CD14-positive monocyte (primary cell): ENCODE results near the gene CAMTA1. TPM values are rescaled to one million over a fixed set of nuclear protein-coding genes. Genes with fewer than 3 reads are reported as not detected.

ENCODE experiments used
- DNase-seq, 3 donors: peaks; one replicate each; pipeline ENCODE4 v3.0.0-alpha.2; 2011 to 2022
- H2AFZ ChIP-seq: 2 replicates; pipeline ENCODE4 v1.6.0; 2012; ENCODE audit warnings: mild to moderate bottlenecking, low read depth, low read length, inconsistent platforms; ENCODE audit not compliant: insufficient read depth, poor library complexity, severe bottlenecking
- H3K27ac ChIP-seq, 2 donors: 1 replicate in 1 of 2; 2 replicates in 1 of 2; pipeline ENCODE4 v1.5.1; 2012 to 2013; ENCODE audit warnings: low read length in 2 of 2, control low read depth in 1 of 2, inconsistent platforms in 1 of 2, low read depth in 1 of 2, mild to moderate bottlenecking in 1 of 2
- H3K27me3 ChIP-seq, 2 donors: one replicate each; pipeline versions ENCODE4 v1.6.0 to v1.6.1; 2011 to 2013; ENCODE audit warnings: low read length in 2 of 2; ENCODE audit not compliant: control insufficient read depth in 2 of 2, insufficient read depth in 2 of 2
- H3K36me3 ChIP-seq, 2 donors: replicated peaks in 1 of 2; 1 replicate in 1 of 2; 2 replicates in 1 of 2; pipeline versions ENCODE4 v1.5.1 to v1.6.1; 2012 to 2013; ENCODE audit warnings: low read length in 2 of 2, control low read depth in 1 of 2, inconsistent platforms in 1 of 2, mild to moderate bottlenecking in 1 of 2; ENCODE audit not compliant: insufficient read depth in 2 of 2, control insufficient read depth in 1 of 2
- H3K4me1 ChIP-seq, 2 donors: 1 replicate in 1 of 2; 2 replicates in 1 of 2; pipeline versions ENCODE4 v1.5.1 to v1.6.1; 2012 to 2013; ENCODE audit warnings: low read length in 2 of 2, control low read depth in 1 of 2, inconsistent platforms in 1 of 2, mild to moderate bottlenecking in 1 of 2, moderate library complexity in 1 of 2; ENCODE audit not compliant: insufficient read depth in 2 of 2, control insufficient read depth in 1 of 2
- H3K4me2 ChIP-seq: replicated peaks from 2 replicates; pipeline ENCODE3; 2012; ENCODE audit warnings: low read length, moderate library complexity, mild to moderate bottlenecking; ENCODE audit not compliant: poor library complexity, severe bottlenecking; ENCODE audit errors: extremely low read depth
- H3K4me3 ChIP-seq, 3 experiments: fragments of 200-600 bp in 1 of 3; sonication (generic) in 1 of 3; replicated peaks in 1 of 3; 1 replicate in 2 of 3; 2 replicates in 1 of 3; pipeline ENCODE4 v1.5.1; 2011 to 2013; ENCODE audit warnings: low read length in 3 of 3, mild to moderate bottlenecking in 3 of 3, control low read depth in 2 of 3, low read depth in 2 of 3, inconsistent platforms in 1 of 3, moderate library complexity in 1 of 3
- H3K79me2 ChIP-seq: 2 replicates; pipeline ENCODE4 v1.6.0; 2012; ENCODE audit warnings: mild to moderate bottlenecking, control low read depth, inconsistent platforms, low read length, moderate library complexity; ENCODE audit not compliant: insufficient read depth
- H3K9ac ChIP-seq: 2 replicates; pipeline ENCODE4 v1.6.0; 2017; ENCODE audit warnings: low read length, mild to moderate bottlenecking; ENCODE audit not compliant: insufficient read depth, poor library complexity, severe bottlenecking
- H3K9me3 ChIP-seq, 2 donors: replicated peaks in 1 of 2; 1 replicate in 1 of 2; 2 replicates in 1 of 2; pipeline versions ENCODE4 v1.5.1 to v1.6.1; 2012 to 2013; ENCODE audit warnings: low read length in 2 of 2, control low read depth in 1 of 2; ENCODE audit not compliant: control insufficient read depth in 1 of 2, insufficient read depth in 1 of 2
- H4K20me1 ChIP-seq: 2 replicates; pipeline ENCODE4 v1.6.0; 2012; ENCODE audit warnings: mild to moderate bottlenecking, low read length, control low read depth, moderate library complexity; ENCODE audit not compliant: insufficient read depth
- H3K27ac Mint-ChIP-seq, 7 donors: one replicate each; pipeline ENCODE4 v1.8.0; 2020; ENCODE audit warnings: mild to moderate bottlenecking in 7 of 7, mixed read lengths in 7 of 7, moderate library complexity in 6 of 7, inconsistent platforms in 2 of 7
- H3K27me3 Mint-ChIP-seq, 3 donors: one replicate each; pipeline ENCODE4 v1.8.0; 2021 to 2022; ENCODE audit warnings: low read depth in 3 of 3, mild to moderate bottlenecking in 3 of 3, mixed read lengths in 3 of 3, moderate library complexity in 3 of 3, inconsistent platforms in 1 of 3
- H3K36me3 Mint-ChIP-seq, 2 donors: one replicate each; pipeline ENCODE4 v1.8.0; 2020; ENCODE audit warnings: mixed read lengths in 2 of 2, inconsistent platforms in 1 of 2, mild to moderate bottlenecking in 1 of 2
- H3K4me1 Mint-ChIP-seq: one replicate; pipeline ENCODE4 v1.8.0; 2020; ENCODE audit warnings: mild to moderate bottlenecking, mixed read lengths
- H3K4me3 Mint-ChIP-seq, 2 donors: one replicate each; pipeline ENCODE4 v1.8.0; 2020; ENCODE audit warnings: mild to moderate bottlenecking in 2 of 2, mixed read lengths in 2 of 2, moderate library complexity in 1 of 2
- H3K9me3 Mint-ChIP-seq, 7 donors: one replicate each; pipeline ENCODE4 v1.8.0; 2020 to 2022; ENCODE audit warnings: mixed read lengths in 7 of 7, mild to moderate bottlenecking in 6 of 7, moderate library complexity in 6 of 7, inconsistent platforms in 2 of 7
- WGBS: methylation state at CpG from one replicate; pipeline ENCODE4 v1.1.5; 2013; ENCODE audit warnings: missing lambda C conversion rate; ENCODE audit not compliant: insufficient coverage; 5-methylcytosine and 5-hydroxymethylcytosine counted together
- intact Hi-C, 2 donors: fragments of 100-400 bp; cut with micrococcal nuclease; formaldehyde crosslinking; loops; one replicate each; pipeline versions ENCODE4 v1.15.0 to v1.15.1; 2023
- polyA plus RNA-seq, 3 donors: library from polyadenylated mRNA; depleted of rRNA in 1 of 3; unstranded in 2 of 3; stranded (reverse) in 1 of 3; fragments of 300-500 nt in 2 of 3; fragments of >200 nt in 1 of 3; fragmentation: Illumina TruSeq in 2 of 3; gene quantifications; 1 replicate in 2 of 3; 2 replicates in 1 of 3; pipeline ENCODE4 v1.2.3, GENCODE V29; 2012 to 2021
- TF ChIP-seq, protein P1 (sequence below): fragments of 200-600 bp; IDR thresholded peaks from one replicate; pipeline ENCODE4 v1.8.0; 2022; ENCODE audit warnings: antibody characterized with exemption, mild to moderate bottlenecking

The CAMTA1 gene
- polyA plus RNA-seq, 3 donors = 52.0 to 89.6 (median 78.3) TPM

DNA sequence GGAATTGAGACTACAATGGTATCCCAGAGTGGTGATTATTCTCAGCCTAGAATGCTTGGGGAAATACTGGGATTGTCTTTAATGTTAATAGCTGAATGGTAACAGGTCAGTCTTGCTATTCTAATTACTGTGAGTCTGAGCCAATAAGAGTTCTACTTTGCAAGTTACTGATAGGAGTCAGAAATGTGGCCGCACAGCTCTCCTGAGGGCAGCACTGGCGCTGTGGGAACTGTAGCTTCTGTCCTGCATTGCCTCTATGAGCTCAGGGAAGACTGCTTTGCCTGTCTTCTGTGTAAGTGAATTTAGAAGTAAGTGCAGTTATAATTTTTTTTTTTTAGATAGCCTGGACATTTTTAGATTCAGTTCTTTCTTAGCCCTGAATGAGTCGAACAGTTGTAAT lies 975.8 kb downstream of the CAMTA1 start:
- Histone ChIP-seq H3K4me2 (no peak overlapping the region), H4K20me1 (no peaks in the 10 kb centered on the region), H3K4me3 (no peak overlapping the region), H3K27me3 (no peaks in the 10 kb centered on the region), H3K9me3 (no peaks in the 10 kb centered on the region), H2AFZ (peak overlapping the region; percentile 8), H3K79me2 (no peaks in the 10 kb centered on the region), H3K27ac (no peak overlapping the region), H3K4me1 (peaks cover 0 to under 1% of the 10 kb centered on the region in 2 donors), H3K9ac (no peak overlapping the region), H3K36me3 (no peaks in the 10 kb centered on the region)
- Mint-ChIP-seq H3K36me3 (no peaks in the 10 kb centered on the region), H3K4me1 (peaks cover 4% of the 10 kb centered on the region), H3K9me3 (no peaks in the 10 kb centered on the region), H3K4me3 (no peak overlapping the region), H3K27ac (no peak overlapping the region), H3K27me3 (peaks cover 0 to 3% (median 0%) of the 10 kb centered on the region in 3 donors)
- TF ChIP-seq, protein P1, sequence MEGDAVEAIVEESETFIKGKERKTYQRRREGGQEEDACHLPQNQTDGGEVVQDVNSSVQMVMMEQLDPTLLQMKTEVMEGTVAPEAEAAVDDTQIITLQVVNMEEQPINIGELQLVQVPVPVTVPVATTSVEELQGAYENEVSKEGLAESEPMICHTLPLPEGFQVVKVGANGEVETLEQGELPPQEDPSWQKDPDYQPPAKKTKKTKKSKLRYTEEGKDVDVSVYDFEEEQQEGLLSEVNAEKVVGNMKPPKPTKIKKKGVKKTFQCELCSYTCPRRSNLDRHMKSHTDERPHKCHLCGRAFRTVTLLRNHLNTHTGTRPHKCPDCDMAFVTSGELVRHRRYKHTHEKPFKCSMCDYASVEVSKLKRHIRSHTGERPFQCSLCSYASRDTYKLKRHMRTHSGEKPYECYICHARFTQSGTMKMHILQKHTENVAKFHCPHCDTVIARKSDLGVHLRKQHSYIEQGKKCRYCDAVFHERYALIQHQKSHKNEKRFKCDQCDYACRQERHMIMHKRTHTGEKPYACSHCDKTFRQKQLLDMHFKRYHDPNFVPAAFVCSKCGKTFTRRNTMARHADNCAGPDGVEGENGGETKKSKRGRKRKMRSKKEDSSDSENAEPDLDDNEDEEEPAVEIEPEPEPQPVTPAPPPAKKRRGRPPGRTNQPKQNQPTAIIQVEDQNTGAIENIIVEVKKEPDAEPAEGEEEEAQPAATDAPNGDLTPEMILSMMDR = no peak
- WGBS = 100% methylated on average over 2 of the region's 3 CpGs
- no peak for DNase-seq
- intact Hi-C loops = no loop called here

DNA sequence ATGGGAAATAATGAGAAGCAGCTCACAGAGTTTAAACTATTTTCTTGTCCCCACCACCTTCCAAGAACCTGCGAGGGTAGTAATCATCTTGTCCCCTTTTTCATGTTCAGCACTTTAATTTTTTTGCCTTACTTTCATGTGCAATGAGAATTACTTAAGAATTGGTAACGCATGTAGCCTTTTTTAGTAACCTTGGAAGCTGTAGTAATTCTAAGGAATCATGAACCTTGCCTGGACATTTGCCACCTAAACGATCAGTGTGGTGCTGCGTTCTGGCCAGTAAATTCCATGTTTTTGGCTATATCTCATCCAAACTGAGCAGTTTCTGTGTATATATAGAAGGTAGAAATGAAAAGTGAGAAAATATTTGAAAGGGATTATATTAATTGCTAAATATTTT lies 981.9 kb downstream of the CAMTA1 start:
- no peak overlapping the region for H3K9ac ChIP-seq
- Mint-ChIP-seq H3K9me3 (no peaks in the 10 kb centered on the region), H3K4me1 (peaks cover 24% of the 10 kb centered on the region), H3K27ac (no peak overlapping the region), H3K4me3 (no peak overlapping the region), H3K36me3 (peaks cover 0 to under 1% of the 10 kb centered on the region in 2 donors), H3K27me3 (peaks cover 0 to 3% (median 0%) of the 10 kb centered on the region in 3 donors)
- H3K27me3 ChIP-seq = no peaks in the 10 kb centered on the region
- no peaks in the 10 kb centered on the region for H3K9me3 ChIP-seq
- no peak overlapping the region for H3K27ac ChIP-seq
- peaks cover 6% of the 10 kb centered on the region for H3K79me2 ChIP-seq
- H3K36me3 ChIP-seq = no peaks in the 10 kb centered on the region
- WGBS = no CpG with 5 or more reads among the region's 4 CpGs
- TF ChIP-seq, protein P1 = no peak
- intact Hi-C loops = no loop called here
- peaks cover 19 to 21% of the 10 kb centered on the region in 2 donors for H3K4me1 ChIP-seq
- no peak overlapping the region for H2AFZ ChIP-seq
- H3K4me3 ChIP-seq = no peak overlapping the region
- no peak for DNase-seq
- H3K4me2 ChIP-seq = no peak overlapping the region
- H4K20me1 ChIP-seq = no peaks in the 10 kb centered on the region
